ENCODE data around the gene NIPSNAP3A. TPM values are rescaled to one million over a fixed set of nuclear protein-coding genes. Genes with fewer than 3 reads are reported as not detected.

Gene NIPSNAP3A
- polyA plus RNA-seq, 3 donors: 26.9 to 103 (median 97.8) TPM

DNA sequence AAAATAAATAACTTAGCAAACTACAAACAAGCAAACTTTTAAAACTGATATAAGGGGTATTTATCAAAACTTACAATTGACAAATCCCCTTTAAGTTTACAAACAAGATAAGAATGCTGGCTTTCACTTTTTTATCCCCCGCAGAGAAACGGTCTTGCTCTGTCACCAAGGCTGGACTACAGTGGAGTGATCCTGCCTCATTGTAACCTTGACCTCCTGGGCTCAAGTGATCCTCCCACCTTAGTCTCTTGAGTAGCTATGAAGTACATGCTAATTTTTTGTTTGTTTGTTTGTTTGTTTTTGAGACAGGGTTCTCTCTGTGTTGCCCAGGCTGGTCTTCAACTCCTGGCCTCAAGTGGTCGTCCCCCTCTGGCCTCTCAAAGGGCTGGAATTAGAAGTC, 9.0 kb upstream of the NIPSNAP3A start:
- Histone ChIP-seq H3K79me2 (ENCODE audit: insufficient read depth, low read length) (no peaks in the 10 kb centered on the region), H3K9ac (ENCODE audit: insufficient read depth, low read length, poor library complexity, severe bottlenecking) (no peak overlapping the region), H2AFZ (ENCODE audit: insufficient read depth, low read depth, low read length, poor library complexity, severe bottlenecking) (no peak overlapping the region), H3K27ac (ENCODE audit: low read depth in 1 of 2, low read length in 2 of 2) (no peak overlapping the region), H3K27me3 (ENCODE audit: control insufficient read depth in 2 of 2, insufficient read depth in 2 of 2, low read length in 2 of 2) (no peaks in the 10 kb centered on the region), H3K4me3 (replicated peaks in 1 of 3; ENCODE audit: low read depth in 2 of 3, low read length in 3 of 3) (no peak overlapping the region), H3K36me3 (replicated peaks in 1 of 2; ENCODE audit: control insufficient read depth in 1 of 2, insufficient read depth in 2 of 2, low read length in 2 of 2) (no peaks in the 10 kb centered on the region), H3K4me2 (replicated peaks; ENCODE audit: extremely low read depth, low read length, poor library complexity, severe bottlenecking) (no peak overlapping the region), H4K20me1 (ENCODE audit: insufficient read depth, low read length) (no peaks in the 10 kb centered on the region), H3K9me3 (replicated peaks in 1 of 2; ENCODE audit: control insufficient read depth in 1 of 2, insufficient read depth in 1 of 2, low read length in 2 of 2) (peaks cover 0 to 2% of the 10 kb centered on the region in 2 donors), H3K4me1 (ENCODE audit: control insufficient read depth in 1 of 2, insufficient read depth in 2 of 2, low read length in 2 of 2) (no peaks in the 10 kb centered on the region)
- H3K27me3 Mint-ChIP-seq (ENCODE audit: low read depth in 3 of 3): no peaks in the 10 kb centered on the region
- intact Hi-C loops (cut with micrococcal nuclease): no loop called here
- H3K9me3 Mint-ChIP-seq: peaks cover 0 to 8% (median 2%) of the 10 kb centered on the region in 7 donors
- DNase-seq: no peak
- TF ChIP-seq, protein P1, sequence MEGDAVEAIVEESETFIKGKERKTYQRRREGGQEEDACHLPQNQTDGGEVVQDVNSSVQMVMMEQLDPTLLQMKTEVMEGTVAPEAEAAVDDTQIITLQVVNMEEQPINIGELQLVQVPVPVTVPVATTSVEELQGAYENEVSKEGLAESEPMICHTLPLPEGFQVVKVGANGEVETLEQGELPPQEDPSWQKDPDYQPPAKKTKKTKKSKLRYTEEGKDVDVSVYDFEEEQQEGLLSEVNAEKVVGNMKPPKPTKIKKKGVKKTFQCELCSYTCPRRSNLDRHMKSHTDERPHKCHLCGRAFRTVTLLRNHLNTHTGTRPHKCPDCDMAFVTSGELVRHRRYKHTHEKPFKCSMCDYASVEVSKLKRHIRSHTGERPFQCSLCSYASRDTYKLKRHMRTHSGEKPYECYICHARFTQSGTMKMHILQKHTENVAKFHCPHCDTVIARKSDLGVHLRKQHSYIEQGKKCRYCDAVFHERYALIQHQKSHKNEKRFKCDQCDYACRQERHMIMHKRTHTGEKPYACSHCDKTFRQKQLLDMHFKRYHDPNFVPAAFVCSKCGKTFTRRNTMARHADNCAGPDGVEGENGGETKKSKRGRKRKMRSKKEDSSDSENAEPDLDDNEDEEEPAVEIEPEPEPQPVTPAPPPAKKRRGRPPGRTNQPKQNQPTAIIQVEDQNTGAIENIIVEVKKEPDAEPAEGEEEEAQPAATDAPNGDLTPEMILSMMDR (IDR thresholded peaks at IDR 0.05): no peak
- H3K4me3 Mint-ChIP-seq: no peak overlapping the region
- H3K4me1 Mint-ChIP-seq: peaks cover 1% of the 10 kb centered on the region
- peaks cover 0 to 1% of the 10 kb centered on the region in 2 donors for H3K36me3 Mint-ChIP-seq
- H3K27ac Mint-ChIP-seq: no peak overlapping the region
- WGBS (ENCODE audit: insufficient coverage): 82% methylated on average over 2 of the region's 3 CpGs

DNA sequence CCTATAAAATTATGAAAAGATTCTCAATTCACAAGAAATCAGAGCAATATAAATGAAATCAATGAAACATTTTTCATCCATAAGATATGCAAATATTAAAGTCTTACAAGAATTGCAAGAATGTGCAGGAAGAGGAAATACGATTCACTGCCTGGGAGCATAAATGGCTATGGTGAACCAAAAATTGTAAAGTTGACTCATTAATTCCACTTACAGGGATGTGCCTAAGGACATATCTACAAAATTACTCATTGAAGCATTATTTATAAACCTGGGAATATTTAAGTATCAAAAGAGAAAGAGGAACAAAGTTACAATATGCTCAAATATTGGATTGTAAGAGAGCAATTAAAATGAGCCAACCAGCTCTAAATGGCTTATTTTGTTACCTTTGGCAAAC, 6.9 kb upstream of the NIPSNAP3A start:
- Mint-ChIP-seq H3K36me3 (peaks cover 0 to 1% of the 10 kb centered on the region in 2 donors), H3K27me3 (ENCODE audit: low read depth in 3 of 3) (no peaks in the 10 kb centered on the region), H3K4me3 (no peak overlapping the region), H3K9me3 (peaks cover 0 to 8% (median 2%) of the 10 kb centered on the region in 7 donors), H3K27ac (no peak overlapping the region), H3K4me1 (peaks cover 1% of the 10 kb centered on the region)
- no peaks in the 10 kb centered on the region for H3K27me3 ChIP-seq (ENCODE audit: control insufficient read depth in 2 of 2, insufficient read depth in 2 of 2, low read length in 2 of 2)
- no peak overlapping the region for H3K4me3 ChIP-seq (replicated peaks in 1 of 3; ENCODE audit: low read depth in 2 of 3, low read length in 3 of 3)
- no CpG with 5 or more reads among the region's 1 CpG for WGBS (ENCODE audit: insufficient coverage)
- no peaks in the 10 kb centered on the region for H3K9me3 ChIP-seq (replicated peaks in 1 of 2; ENCODE audit: control insufficient read depth in 1 of 2, insufficient read depth in 1 of 2, low read length in 2 of 2)
- no peaks in the 10 kb centered on the region for H3K79me2 ChIP-seq (ENCODE audit: insufficient read depth, low read length)
- intact Hi-C loops (cut with micrococcal nuclease): no loop called here
- H3K4me1 ChIP-seq (ENCODE audit: control insufficient read depth in 1 of 2, insufficient read depth in 2 of 2, low read length in 2 of 2): no peaks in the 10 kb centered on the region
- H2AFZ ChIP-seq (ENCODE audit: insufficient read depth, low read depth, low read length, poor library complexity, severe bottlenecking): no peak overlapping the region
- no peak overlapping the region for H3K9ac ChIP-seq (ENCODE audit: insufficient read depth, low read length, poor library complexity, severe bottlenecking)
- H3K27ac ChIP-seq (ENCODE audit: low read depth in 1 of 2, low read length in 2 of 2): no peak overlapping the region
- no peaks in the 10 kb centered on the region for H3K36me3 ChIP-seq (replicated peaks in 1 of 2; ENCODE audit: control insufficient read depth in 1 of 2, insufficient read depth in 2 of 2, low read length in 2 of 2)
- TF ChIP-seq, protein P1 (IDR thresholded peaks at IDR 0.05): no peak
- DNase-seq: no peak
- no peaks in the 10 kb centered on the region for H4K20me1 ChIP-seq (ENCODE audit: insufficient read depth, low read length)
- no peak overlapping the region for H3K4me2 ChIP-seq (replicated peaks; ENCODE audit: extremely low read depth, low read length, poor library complexity, severe bottlenecking)

Measured in CD14-positive monocyte (primary cell).